ENCODE data around the gene FADS1.

FADS1 gene

DNA sequence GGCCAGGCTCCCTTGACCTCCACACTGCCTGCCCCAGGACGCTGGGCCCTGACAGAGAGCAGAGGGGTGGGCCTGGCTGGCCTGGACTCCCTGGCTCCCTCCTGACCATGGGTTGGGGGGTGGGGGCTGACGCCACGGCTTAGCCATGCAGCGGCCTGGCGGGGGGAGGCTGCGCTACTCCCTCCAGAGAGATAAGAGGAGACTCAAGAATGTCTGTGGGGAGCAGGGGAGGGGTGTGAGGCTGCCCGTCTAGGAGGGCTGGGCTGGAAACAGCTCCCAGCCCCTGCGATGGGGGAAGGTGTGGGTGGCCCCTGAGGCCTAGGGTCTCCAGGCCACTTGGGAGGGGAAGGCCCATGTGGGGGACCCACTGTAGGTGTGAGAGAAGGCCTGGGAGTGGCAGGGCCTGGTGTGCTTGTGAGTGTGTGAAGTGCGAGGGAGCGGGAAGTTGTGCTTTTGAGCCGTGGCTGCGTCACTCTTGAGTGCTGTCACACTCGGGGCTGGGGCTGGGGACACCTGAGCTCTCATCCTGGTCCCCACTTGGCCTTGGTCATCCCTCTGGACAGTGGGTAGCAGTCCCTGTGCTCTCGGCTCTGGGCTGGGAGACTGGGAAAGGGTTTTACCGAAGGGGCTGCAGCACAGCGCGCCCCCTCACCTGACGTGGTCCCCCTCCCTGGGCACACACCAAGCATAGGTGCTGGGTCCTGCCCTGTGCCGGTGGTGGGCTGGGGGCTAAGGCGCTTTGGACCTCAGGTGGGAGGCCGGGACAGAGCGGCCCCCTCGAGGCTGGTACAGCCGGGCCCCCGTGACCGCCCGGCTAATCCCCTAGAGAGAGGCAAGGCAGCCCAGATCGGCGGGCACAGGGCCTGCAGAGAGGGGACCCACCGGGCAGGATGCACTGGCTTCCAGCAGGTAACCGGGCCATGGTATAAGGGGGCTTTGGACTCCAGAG lies 62.0 kb downstream of the FADS1 start:
- no peak for DNase-seq

DNA sequence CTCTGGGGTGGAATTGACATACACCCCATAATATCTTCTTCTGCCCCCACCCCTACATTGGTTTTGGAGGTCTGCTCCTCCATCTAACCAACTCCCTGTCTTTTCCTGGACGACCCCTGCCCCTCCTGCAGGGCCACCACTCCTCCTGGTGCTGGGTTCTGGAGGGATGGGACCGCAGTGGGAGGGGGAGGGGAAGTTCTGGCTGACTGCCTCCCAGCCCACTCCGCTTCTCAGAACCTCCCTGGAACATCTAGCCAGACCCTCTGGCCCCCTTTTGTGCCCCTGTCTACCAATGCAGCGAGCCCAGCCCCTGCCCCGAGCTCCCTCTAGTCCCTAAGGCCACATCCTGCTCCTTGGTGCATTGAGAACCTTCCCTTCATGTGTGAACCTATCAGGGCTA lies 63.1 kb downstream of the FADS1 start:
- DNase-seq: no peak

DNA sequence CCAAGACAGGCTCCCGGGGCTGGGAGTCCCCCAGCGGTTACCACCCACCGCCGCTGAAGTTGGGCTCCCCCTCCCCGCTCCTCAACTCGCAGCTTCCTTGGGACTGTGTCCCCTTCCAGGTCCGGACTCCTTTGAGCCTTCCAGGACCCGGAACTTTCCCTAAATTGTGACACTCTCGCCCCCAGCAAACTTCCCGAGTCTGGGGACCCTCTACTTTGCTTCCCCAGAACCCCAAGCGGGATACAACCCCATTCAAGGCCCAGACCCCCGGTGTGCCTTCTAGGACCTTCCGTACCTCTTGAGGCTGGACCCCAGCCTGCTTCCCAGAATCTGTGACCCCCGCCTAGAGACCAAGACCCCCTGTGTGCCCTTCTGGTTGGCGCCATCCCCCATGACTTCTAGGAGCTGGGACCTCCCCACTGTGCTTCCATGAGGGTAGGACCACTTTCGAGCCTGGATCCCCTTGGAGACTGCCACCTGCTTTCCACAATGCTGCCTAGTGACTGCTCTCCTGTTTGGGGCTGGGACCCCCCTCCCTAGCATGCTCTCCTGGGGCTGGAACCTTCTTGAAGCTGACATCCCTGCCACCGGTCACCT lies 63.8 kb downstream of the FADS1 start:
- DNase-seq: no peak

DNA sequence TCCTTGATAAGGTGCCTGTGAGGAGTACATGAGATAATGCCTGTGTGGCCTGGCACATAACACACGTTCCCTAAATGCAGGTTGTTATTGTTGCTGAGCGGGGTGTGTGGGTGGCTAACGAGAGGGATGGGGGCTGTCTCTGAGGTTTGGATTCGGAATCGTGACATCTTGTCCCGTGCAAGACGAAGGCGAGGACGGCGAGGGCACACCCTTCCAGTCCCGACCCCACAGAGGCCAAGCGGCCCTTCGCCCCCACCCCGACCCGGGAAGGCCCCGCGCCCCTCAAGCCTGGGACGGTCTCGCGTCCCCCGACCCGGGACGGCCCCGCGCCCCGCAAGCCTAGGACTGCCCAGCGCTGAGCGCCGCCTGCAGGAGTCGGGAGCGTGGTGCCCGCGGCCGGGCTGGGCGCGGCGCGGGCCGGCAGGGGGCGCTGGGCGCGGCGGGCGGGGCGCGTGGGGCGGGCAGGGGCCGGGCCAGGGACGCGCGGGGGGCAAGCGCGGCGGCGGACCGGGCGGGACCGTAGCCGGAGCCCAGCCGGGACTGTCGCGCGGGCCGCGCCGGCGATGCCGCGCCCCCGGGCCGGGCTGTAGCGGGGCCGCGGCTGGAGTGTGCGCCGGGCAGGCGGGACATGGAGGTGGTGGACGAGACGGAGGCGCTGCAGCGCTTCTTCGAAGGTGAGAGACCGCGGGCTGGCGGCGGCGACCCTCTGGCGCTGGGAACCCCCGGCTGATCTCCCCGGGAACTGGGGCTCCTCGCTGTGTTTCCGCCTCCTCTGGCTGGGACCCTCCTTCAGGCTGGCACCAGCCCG lies 64.5 kb downstream of the FADS1 start, which contains the start of gene MYRF:
MYRF (plus strand) TSS at position 520 of the 808 bp plus-strand sequence; CDS start at position 629, 109 bp downstream.
- DNase-seq: peak in 3 of 4 experiments; percentile 15 to 37 (median 22)

DNA sequence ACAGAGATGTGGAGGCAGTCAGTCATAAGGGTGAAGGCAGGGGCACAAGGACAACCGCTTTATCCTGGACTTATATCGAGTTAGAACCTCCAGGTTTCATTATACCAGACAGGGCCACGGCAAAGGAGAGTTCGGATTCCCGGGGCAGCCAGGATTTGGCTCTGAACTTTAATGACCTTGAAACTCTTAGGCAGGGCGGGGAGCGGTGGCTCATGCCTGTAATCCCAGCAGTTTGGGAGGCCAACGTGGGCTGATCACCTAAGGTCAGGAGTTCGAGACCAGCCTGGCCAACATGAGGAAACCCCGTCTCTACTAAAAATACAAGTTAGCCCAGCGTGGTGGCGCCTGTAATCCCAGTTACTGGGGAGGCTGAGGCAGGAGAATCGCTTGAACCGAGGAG lies 65.4 kb downstream of the FADS1 start:
- DNase-seq: no peak

DNA sequence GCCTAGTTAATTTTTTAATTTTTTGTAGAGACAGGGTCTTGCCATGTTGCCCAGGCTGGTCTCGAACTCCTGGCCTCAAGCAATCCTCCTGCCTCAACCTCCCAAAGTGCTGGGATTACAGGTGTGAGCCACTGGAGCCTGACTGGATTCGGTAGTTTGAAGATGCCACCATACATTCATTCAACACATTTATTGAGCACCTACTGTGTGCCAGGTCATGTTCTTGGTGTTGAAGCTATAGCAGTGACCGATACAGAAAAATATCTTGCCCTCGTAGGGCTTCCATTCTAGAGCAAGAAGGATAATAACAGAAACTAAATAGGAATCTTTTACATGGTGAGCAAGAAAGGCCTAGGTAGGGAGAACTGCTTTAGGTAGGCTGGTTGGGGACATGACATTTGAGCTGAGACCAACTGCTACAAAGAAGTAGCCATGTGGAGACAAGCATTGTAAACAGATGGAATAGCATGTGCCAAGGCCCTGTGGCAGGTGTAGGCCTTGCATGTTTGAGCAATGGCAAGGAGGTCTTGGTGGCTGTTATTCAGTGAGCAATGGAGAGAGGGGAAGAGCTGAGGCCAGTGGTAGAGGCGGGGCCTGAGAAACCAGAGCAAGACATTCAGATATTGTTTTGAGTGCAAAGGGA lies 66.1 kb downstream of the FADS1 start:
- no peak for DNase-seq

Measured in activated CD4-positive, CD25-positive, alpha-beta regulatory T cell (primary cell).